Measurements from ENCODE around the gene SH2D6.
A peak's percentile ranks its signal among the peaks of the same experiment; 100 is the strongest.
"Not testable (repeated sequence)": the region's sequence is repeated elsewhere in the genome, so short reads cannot be mapped to it uniquely, and the experiment has no call there.

Gene SH2D6

GRCh38 chr2:85439025-85439472 lies 20.5 kb downstream of the SH2D6 start:
- DNase-seq (ENCODE audit: low spot score) (no peak), FAIRE-seq (no peak)

DNA sequence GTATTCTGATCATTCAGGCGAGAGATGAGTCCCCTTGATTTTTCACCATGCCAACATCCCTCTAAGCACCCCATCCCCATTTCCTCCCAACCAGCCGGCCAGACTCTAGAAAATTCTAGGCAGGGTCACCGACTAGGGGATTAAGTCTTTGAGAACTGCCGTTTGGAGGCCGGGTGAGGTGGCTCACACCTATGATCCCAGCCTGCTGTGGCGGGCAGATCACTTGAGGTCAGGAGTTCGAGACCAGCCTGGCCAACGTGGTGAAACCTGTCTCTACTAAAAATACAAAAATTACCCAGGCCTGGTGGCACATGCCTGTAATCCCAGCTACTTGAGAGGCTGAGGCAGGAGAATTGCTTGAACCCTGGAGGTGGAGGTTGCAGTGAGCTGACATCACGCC lies 21.1 kb downstream of the SH2D6 start:
- not testable (repeated sequence) for DNase-seq (ENCODE audit: low spot score); FAIRE-seq

DNA sequence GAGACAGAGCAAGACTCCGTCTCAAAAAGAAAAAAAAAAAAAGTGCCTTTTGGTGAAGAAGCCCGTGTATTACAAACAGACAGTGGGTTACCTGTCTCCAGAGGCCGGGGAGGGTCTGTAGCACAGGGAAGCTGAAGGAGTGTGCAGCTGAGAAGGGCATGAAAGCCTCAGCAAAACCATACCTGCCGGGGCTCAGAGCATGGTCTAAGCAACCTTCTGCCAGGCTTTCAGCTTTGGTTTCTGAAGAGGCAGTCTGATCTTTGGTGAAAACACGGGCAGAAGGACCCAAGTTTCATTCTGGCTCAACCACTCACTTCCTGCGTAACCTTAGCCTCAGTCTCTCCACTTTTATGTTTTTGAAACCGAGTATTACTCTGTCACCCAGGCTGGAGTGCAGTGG lies 21.5 kb downstream of the SH2D6 start:
- FAIRE-seq, result no peak

GRCh38 chr2:85440729-85441128 lies 22.2 kb downstream of the SH2D6 start:
- FAIRE-seq (no peak), DNase-seq (ENCODE audit: low spot score) (no peak)

More for the DNA sequence above, 21.5 kb downstream of the SH2D6 start:
- no peak for DNase-seq (ENCODE audit: low spot score)

DNA sequence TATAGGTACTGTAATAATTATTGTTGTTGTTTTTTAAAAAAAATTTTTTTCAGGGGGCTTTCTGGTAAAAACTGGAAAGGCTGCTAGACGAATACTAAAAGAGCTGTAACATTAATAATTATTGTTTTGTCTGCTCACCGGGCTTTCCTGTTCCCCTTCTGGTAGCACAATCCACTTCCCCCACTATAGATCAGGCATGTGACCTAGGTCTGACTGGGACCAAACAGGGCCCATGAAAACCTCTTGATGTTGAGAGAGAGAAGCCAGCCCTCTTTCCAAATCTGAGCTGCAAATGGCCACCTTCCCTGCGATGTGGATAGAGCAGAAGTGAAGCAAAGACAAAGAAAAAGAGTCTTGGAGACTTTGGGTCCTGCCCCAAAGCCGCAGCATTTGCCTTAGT lies 23.4 kb downstream of the SH2D6 start:
- FAIRE-seq (no peak), DNase-seq (ENCODE audit: low spot score) (no peak)

- no peak for FAIRE-seq
- DNase-seq (ENCODE audit: low spot score), result no peak
Measured at GRCh38 chr2:85444629-85445172, 26.2 kb downstream of the SH2D6 start.

- no peak for DNase-seq (ENCODE audit: low spot score)
- FAIRE-seq, result no peak
Measured at GRCh38 chr2:85445316-85446295, 27.1 kb downstream of the SH2D6 start.

- DNase-seq (ENCODE audit: low spot score) (no peak), FAIRE-seq (no peak)
Measured at GRCh38 chr2:85446296-85447221, 28.0 kb downstream of the SH2D6 start.

GRCh38 chr2:85447222-85447585 lies 28.7 kb downstream of the SH2D6 start:
- no peak for DNase-seq (ENCODE audit: low spot score)
- FAIRE-seq, result no peak

GRCh38 chr2:85448461-85449213 lies 30.1 kb downstream of the SH2D6 start:
- no peak for DNase-seq (ENCODE audit: low spot score)

GRCh38 chr2:85449214-85449588 lies 30.7 kb downstream of the SH2D6 start:
- FAIRE-seq, result no peak
- no peak for DNase-seq (ENCODE audit: low spot score)

More at GRCh38 chr2:85448461-85449213, 30.1 kb downstream of the SH2D6 start:
- no peak for FAIRE-seq

GRCh38 chr2:85452237-85452636 lies 33.7 kb downstream of the SH2D6 start:
- no peak for DNase-seq (ENCODE audit: low spot score)
- no peak for FAIRE-seq

DNA sequence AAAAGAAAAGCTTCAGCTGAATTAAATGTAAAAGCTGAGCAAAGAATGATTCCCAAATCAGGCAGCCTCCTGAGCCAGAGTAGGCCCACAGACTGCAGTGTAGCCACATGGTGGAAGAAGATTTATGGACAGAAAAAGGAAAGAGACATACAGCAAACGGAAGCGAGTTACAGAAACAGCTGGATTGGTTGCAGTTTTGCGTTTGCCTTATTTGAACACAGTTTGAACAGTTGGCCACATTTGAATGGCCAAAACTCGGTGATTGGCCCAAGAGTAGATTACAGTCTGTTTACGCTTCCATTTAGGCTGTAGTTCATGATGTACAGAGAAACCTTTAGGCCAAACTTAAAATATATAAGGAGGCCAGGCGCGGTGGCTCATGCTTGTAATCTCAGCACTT lies 35.1 kb downstream of the SH2D6 start:
- FAIRE-seq (no peak), DNase-seq (ENCODE audit: low spot score) (no peak)

DNA sequence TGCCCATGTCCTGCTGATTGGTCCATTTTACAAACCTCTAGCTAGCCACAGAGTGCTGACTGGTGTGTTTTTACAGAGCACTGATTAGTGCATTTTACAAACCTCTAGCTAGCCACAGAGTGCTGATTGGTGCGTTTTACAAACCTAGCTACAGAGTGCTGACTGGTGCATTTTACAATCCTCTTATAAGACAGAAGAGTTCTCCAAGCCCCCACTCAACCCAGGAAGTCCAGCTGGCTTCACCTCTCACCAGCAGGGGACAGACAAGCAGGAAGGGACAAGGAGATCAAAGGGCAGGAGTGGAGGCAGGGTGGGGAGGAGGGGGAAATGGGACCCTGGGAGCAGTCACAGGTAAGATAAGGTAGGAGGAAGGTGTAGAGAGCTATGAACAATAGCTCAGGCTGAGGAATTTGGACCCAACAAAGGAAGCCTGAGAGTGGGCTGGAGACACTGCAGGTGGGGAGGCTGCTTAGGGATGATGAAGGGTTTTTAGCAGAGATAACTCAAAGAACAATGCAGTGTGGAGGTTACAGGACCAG lies 37.1 kb downstream of the SH2D6 start:
- DNase-seq (ENCODE audit: low spot score) (no peak), FAIRE-seq (no peak)

GRCh38 chr2:85457043-85457442 lies 38.5 kb downstream of the SH2D6 start:
- DNase-seq (ENCODE audit: low spot score) (no peak), FAIRE-seq (no peak)

DNA sequence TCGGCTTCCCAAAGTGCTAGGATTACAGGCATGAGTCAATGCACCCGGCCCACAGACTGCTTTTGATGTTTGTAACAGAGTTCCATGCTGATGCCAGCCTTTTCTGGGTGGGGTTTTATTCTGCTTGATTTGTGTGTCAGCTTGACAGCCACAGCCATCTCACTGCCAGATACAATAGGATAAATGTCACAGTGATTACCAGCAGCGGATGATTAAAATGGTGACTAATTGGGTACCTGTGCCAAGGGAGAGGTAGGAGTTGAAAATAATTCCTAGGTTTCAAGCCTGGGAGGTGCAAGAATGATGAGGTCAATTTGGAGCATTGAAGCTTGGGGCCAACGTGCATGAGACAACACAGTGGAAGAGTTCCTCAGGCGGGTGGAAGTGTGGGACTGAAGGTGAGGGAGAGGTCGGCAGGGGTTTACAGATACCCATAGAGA lies 39.4 kb downstream of the SH2D6 start:
- FAIRE-seq (peak; percentile 71), DNase-seq (ENCODE audit: low spot score) (peak; percentile 72)

GRCh38 chr2:85458601-85459563 lies 40.4 kb downstream of the SH2D6 start:
- DNase-seq (ENCODE audit: low spot score), result no peak

GRCh38 chr2:85459771-85460170 lies 41.3 kb downstream of the SH2D6 start:
- no peak for DNase-seq (ENCODE audit: low spot score)
- FAIRE-seq, result no peak

More at GRCh38 chr2:85458601-85459563, 40.4 kb downstream of the SH2D6 start:
- no peak for FAIRE-seq

GRCh38 chr2:85462322-85462721 lies 43.8 kb downstream of the SH2D6 start:
- no peak for FAIRE-seq

More at GRCh38 chr2:85462322-85462721, 43.8 kb downstream of the SH2D6 start:
- DNase-seq (ENCODE audit: low spot score), result no peak

Measured in RCC 7860 (cell line).